H1 (cell line): ENCODE measurements around the gene GON4L. TPM values are rescaled to one million over a fixed set of nuclear protein-coding genes. Genes with fewer than 3 reads are reported as not detected.
"Not testable (repeated sequence)": the region's sequence is repeated elsewhere in the genome, so short reads cannot be mapped to it uniquely, and the experiment has no call there.

Source experiments
- CTCF ChIA-PET: fragments of 300-600 bp; sonication (Branson Sonifier 250); formaldehyde crosslinking; loops from one replicate; lab custom pipeline; 2021; ENCODE audit not compliant: partially characterized antibody; lab: Charles Lee
- POLR2A ChIA-PET: fragments of 300-600 bp; sonication (Branson Sonifier 250); formaldehyde crosslinking; loops from one replicate; lab custom pipeline; 2021; ENCODE audit warnings: inconsistent platforms; ENCODE audit not compliant: partially characterized antibody; lab: Charles Lee
- DNase-seq, 2 experiments: peaks; one replicate each; pipeline versions ENCODE4 v3.0.0 to v3.0.0-alpha.2; 2010 to 2022; ENCODE audit warnings: low spot score in 2 of 2, low read depth in 1 of 2, mixed read lengths in 1 of 2
- FAIRE-seq: peaks from 2 replicates; lab custom pipeline; 2011; peaks lifted over from hg19 to GRCh38; lab: Jason Lieb, UNC
- H2AFZ ChIP-seq: 2 replicates; pipeline ENCODE4 v1.8.1; 2012; ENCODE audit warnings: low read length, inconsistent platforms
- H2AK5ac ChIP-seq: 2 replicates; pipeline ENCODE4 v1.6.1; 2013; ENCODE audit warnings: low read depth, low read length
- H2BK120ac ChIP-seq: replicated peaks from 2 replicates; pipeline ENCODE3; 2013; ENCODE audit warnings: low read depth, low read length, inconsistent platforms
- H2BK12ac ChIP-seq: 2 replicates; pipeline ENCODE4 v1.6.1; 2013; ENCODE audit warnings: low read depth, low read length
- H2BK15ac ChIP-seq: 2 replicates; pipeline ENCODE4 v1.6.1; 2013; ENCODE audit warnings: low read length
- H2BK20ac ChIP-seq: 2 replicates; pipeline ENCODE4 v1.6.1; 2013; ENCODE audit warnings: low read length
- H2BK5ac ChIP-seq: 2 replicates; pipeline ENCODE4 v1.6.1; 2013; ENCODE audit warnings: low read depth, low read length
- H3K14ac ChIP-seq: 2 replicates; pipeline ENCODE4 v1.6.1; 2013; ENCODE audit warnings: inconsistent platforms; ENCODE audit not compliant: insufficient read length
- H3K18ac ChIP-seq: 2 replicates; pipeline ENCODE4 v1.6.1; 2013; ENCODE audit warnings: low read length; ENCODE audit errors: extremely low read depth
- H3K23ac ChIP-seq: 2 replicates; pipeline ENCODE4 v1.6.1; 2013; ENCODE audit warnings: inconsistent platforms; ENCODE audit not compliant: insufficient read length
- H3K23me2 ChIP-seq: 2 replicates; pipeline ENCODE4 v1.6.1; 2013; ENCODE audit warnings: low read depth, low read length
- H3K27ac ChIP-seq: 2 replicates; pipeline ENCODE4 v1.6.1; 2011; ENCODE audit warnings: low read depth, low read length, inconsistent platforms
- H3K27me3 ChIP-seq, 4 experiments: replicated peaks in 1 of 4; 1 replicate in 1 of 4; 2 replicates in 3 of 4; pipeline versions ENCODE4 v1.6.1 to v1.8.1; 2011 to 2013; ENCODE audit warnings: low read length in 3 of 4, mild to moderate bottlenecking in 3 of 4, inconsistent platforms in 2 of 4, mixed read lengths in 2 of 4, moderate library complexity in 1 of 4; ENCODE audit not compliant: control insufficient read depth in 3 of 4, insufficient read depth in 3 of 4; ENCODE audit errors: extremely low read depth in 1 of 4
- H3K36me3 ChIP-seq, 4 experiments: 2 replicates each; pipeline versions ENCODE4 v1.6.1 to v1.8.1; 2011 to 2013; ENCODE audit warnings: mild to moderate bottlenecking in 4 of 4, low read length in 3 of 4, moderate library complexity in 2 of 4, control low read depth in 1 of 4, inconsistent platforms in 1 of 4; ENCODE audit not compliant: insufficient read depth in 4 of 4, control insufficient read depth in 2 of 4
- H3K4ac ChIP-seq: replicated peaks from 2 replicates; pipeline ENCODE3; 2013; ENCODE audit warnings: low read length, low read depth, mixed read lengths, inconsistent platforms; ENCODE audit not compliant: insufficient read length
- H3K4me1 ChIP-seq, 4 experiments: replicated peaks in 1 of 4; 1 replicate in 1 of 4; 2 replicates in 3 of 4; pipeline versions ENCODE4 v1.6.1 to v1.8.1; 2011 to 2013; ENCODE audit warnings: low read length in 3 of 4, inconsistent platforms in 2 of 4, mixed read lengths in 1 of 4; ENCODE audit not compliant: insufficient read depth in 4 of 4, control insufficient read depth in 3 of 4
- H3K4me2 ChIP-seq, 2 experiments: 2 replicates each; pipeline versions ENCODE4 v1.6.1 to v1.8.1; 2011 to 2013; ENCODE audit warnings: low read depth in 2 of 2, low read length in 2 of 2, control low read depth in 1 of 2, inconsistent platforms in 1 of 2, mild to moderate bottlenecking in 1 of 2; ENCODE audit not compliant: insufficient read depth in 1 of 2
- H3K4me3 ChIP-seq, 4 experiments: fragments of 200-600, 300-600 bp in 1 of 4; sonication (generic), shearing (Covaris generic), sonication (Bioruptor Twin) in 1 of 4; 2 replicates each; pipeline versions ENCODE4 v1.5.1 to v1.8.1; 2011 to 2016; ENCODE audit warnings: low read length in 4 of 4, low read depth in 3 of 4, control low read depth in 2 of 4, inconsistent platforms in 2 of 4, mild to moderate bottlenecking in 2 of 4, mixed read lengths in 1 of 4, moderate library complexity in 1 of 4; ENCODE audit not compliant: insufficient read depth in 2 of 4; ENCODE audit errors: extremely low read depth in 1 of 4
- H3K56ac ChIP-seq: replicated peaks from 2 replicates; pipeline ENCODE3; 2013; ENCODE audit warnings: low read depth, mild to moderate bottlenecking, mixed read lengths, low read length, inconsistent platforms; ENCODE audit not compliant: insufficient read length
- H3K79me1 ChIP-seq: 2 replicates; pipeline ENCODE4 v1.6.1; 2013; ENCODE audit warnings: low read depth, low read length, control low read depth
- H3K79me2 ChIP-seq, 2 experiments: 2 replicates each; pipeline versions ENCODE4 v1.6.1 to v1.8.1; 2012 to 2013; ENCODE audit warnings: low read length in 2 of 2, mild to moderate bottlenecking in 2 of 2, inconsistent platforms in 1 of 2; ENCODE audit not compliant: insufficient read depth in 2 of 2, control insufficient read depth in 1 of 2
- H3K9ac ChIP-seq, 4 experiments: replicated peaks in 1 of 4; 1 replicate in 1 of 4; 2 replicates in 3 of 4; pipeline versions ENCODE4 v1.6.1 to v1.8.1; 2011 to 2013; ENCODE audit warnings: low read depth in 3 of 4, low read length in 3 of 4, control low read depth in 2 of 4, mild to moderate bottlenecking in 2 of 4, moderate library complexity in 2 of 4, inconsistent platforms in 1 of 4; ENCODE audit errors: extremely low read depth in 1 of 4
- H3K9me3 ChIP-seq, 2 experiments: 2 replicates each; pipeline versions ENCODE4 v1.6.1 to v1.8.1; 2012 to 2013; ENCODE audit warnings: mild to moderate bottlenecking in 2 of 2, moderate library complexity in 2 of 2, control low read depth in 1 of 2, inconsistent platforms in 1 of 2, low read depth in 1 of 2, low read length in 1 of 2, mixed read lengths in 1 of 2; ENCODE audit not compliant: insufficient read depth in 2 of 2
- H4K20me1 ChIP-seq, 2 experiments: replicated peaks in 1 of 2; 2 replicates each; pipeline versions ENCODE3 to v1.8.1; 2011 to 2013; ENCODE audit warnings: inconsistent platforms in 2 of 2, low read length in 2 of 2, mild to moderate bottlenecking in 1 of 2; ENCODE audit not compliant: insufficient read depth in 2 of 2, control insufficient read depth in 1 of 2
- H4K5ac ChIP-seq: 2 replicates; pipeline ENCODE4 v1.6.1; 2013; ENCODE audit warnings: low read length, low read depth, mixed read lengths, inconsistent platforms; ENCODE audit not compliant: insufficient read length
- H4K8ac ChIP-seq: 2 replicates; pipeline ENCODE4 v1.8.0; 2013; ENCODE audit warnings: mild to moderate bottlenecking, moderate library complexity, low read length, inconsistent platforms; ENCODE audit not compliant: insufficient read depth; ENCODE audit errors: extremely low read depth
- H4K91ac ChIP-seq: replicated peaks from 2 replicates; pipeline ENCODE3; 2013; ENCODE audit warnings: low read length, mixed read lengths, inconsistent platforms; ENCODE audit not compliant: insufficient read length
- EP300 ChIP-seq, 2 experiments: IDR thresholded peaks; 1 replicate in 1 of 2; 2 replicates in 1 of 2; pipeline ENCODE4 v1.6.1; 2011 to 2012; ENCODE audit warnings: low read depth in 2 of 2, low read length in 2 of 2, mild to moderate bottlenecking in 2 of 2, borderline replicate concordance in 1 of 2, inconsistent platforms in 1 of 2, moderate library complexity in 1 of 2
- MAX ChIP-seq: IDR thresholded peaks from 2 replicates; pipeline ENCODE4 v1.6.1; 2012; ENCODE audit warnings: inconsistent platforms
- TEAD4 ChIP-seq: IDR thresholded peaks from 2 replicates; pipeline ENCODE4 v1.6.1; 2012; ENCODE audit warnings: low read depth, low read length, inconsistent platforms, mixed read lengths
- WGBS, 2 experiments: shearing (Covaris generic) in 1 of 2; methylation state at CpG; one replicate each; pipeline versions ENCODE4 v1.1.6 to v1.1.7; 2013 to 2015; ENCODE audit warnings: low lambda C conversion rate in 2 of 2, mixed read lengths in 2 of 2, inconsistent platforms in 1 of 2, low coverage in 1 of 2, missing lambda C conversion rate in 1 of 2; ENCODE audit not compliant: insufficient replicate concordance in 2 of 2, insufficient coverage in 1 of 2, insufficient read length in 1 of 2; ENCODE audit errors: extremely low coverage in 1 of 2, missing lambda C conversion rate in 1 of 2; 5-methylcytosine and 5-hydroxymethylcytosine counted together
- polyA plus RNA-seq, 7 experiments: library from polyadenylated mRNA; depleted of rRNA in 3 of 7; stranded (reverse) in 5 of 7; unstranded in 2 of 7; fragments of >200 nt in 5 of 7; fragments of 200-250 nt in 2 of 7; gene quantifications; 1 replicate in 5 of 7; 2 replicates in 1 of 7; 4 replicates in 1 of 7; pipeline versions ENCODE4 v1.2.1 to v1.2.3, GENCODE V29; 2011 to 2013; ENCODE audit warnings: missing spikeins in 2 of 7, mixed read lengths in 2 of 7
- total RNA-seq: library from RNA; stranded (reverse); fragmentation: NEBNext Ultra II Directional; extraction: Animal tissue kit (Norgen Biotek cat#: 25700); gene quantifications from 2 replicates; pipeline ENCODE4 v1.2.1, GENCODE V29; 2021

Gene GON4L
- total and polyA plus RNA-seq, 2 of the 8 experiments (the other 6 are each of a cell fraction or from before 2014, with no cell fraction given): 26.2 to 52.1 TPM

GRCh38 chr1:155706139-155706538 lies 150.9 kb downstream of the GON4L start (continued):
- no peak for TF ChIP-seq MAX
- TF ChIP-seq EP300 (IDR thresholded peaks at IDR 0.05; ENCODE audit: borderline replicate concordance in 1 of 2, low read depth in 2 of 2, low read length in 2 of 2): no peak
- no peak for TF ChIP-seq TEAD4

GRCh38 chr1:155704414-155704813 lies 152.6 kb downstream of the GON4L start:
- H3K4me1 ChIP-seq, H2BK15ac ChIP-seq, H2BK12ac ChIP-seq, H3K9ac ChIP-seq, H2AFZ ChIP-seq, H3K23me2 ChIP-seq, H2BK20ac ChIP-seq, H3K27ac ChIP-seq, H3K56ac ChIP-seq, H3K14ac ChIP-seq, H4K20me1 ChIP-seq, H4K91ac ChIP-seq, H3K18ac ChIP-seq, H3K4me3 ChIP-seq, H2AK5ac ChIP-seq, H3K36me3 ChIP-seq, H2BK5ac ChIP-seq, H3K79me1 ChIP-seq, H3K9me3 ChIP-seq, H4K5ac ChIP-seq, H2BK120ac ChIP-seq, H3K4ac ChIP-seq, CTCF ChIA-PET, DNase-seq, H4K8ac ChIP-seq, H3K23ac ChIP-seq, H3K4me2 ChIP-seq, H3K27me3 ChIP-seq, FAIRE-seq: not testable (repeated sequence)
- WGBS, 2 experiments: 95% methylated on average over 5 of the region's 5 CpGs; no CpG with 5 or more reads in 1 of the 2 experiments
- POLR2A ChIA-PET: interaction anchor here (0.6 kb wide), 2 partner anchors 57 to 394 kb away, joined by 3 read pairs; no protein-coding TSS in a partner anchor
- peaks cover 0 to 49% of the 10 kb centered on the region in 2 experiments; a peak in 2 of 4 replicates for H3K79me2 ChIP-seq
